Breast epithelium (tissue), 4 donors: ENCODE measurements around the gene SUSD6. TPM values are rescaled to one million over a fixed set of nuclear protein-coding genes. Genes with fewer than 3 reads are reported as not detected.

Experiments used
- DNase-seq, 2 donors: peaks; one replicate each; pipeline ENCODE4 v3.0.0-alpha.2; 2019; ENCODE audit warnings: low spot score in 2 of 2
- H3K27ac ChIP-seq, 2 donors: fragments of 200-600 bp; sonication (generic) in 1 of 2; one replicate each; pipeline ENCODE4 v1.5.1; 2016 to 2019; ENCODE audit warnings: mild to moderate bottlenecking in 1 of 2
- H3K27me3 ChIP-seq, 2 donors: fragments of 200-600 bp; sonication (generic) in 1 of 2; one replicate each; pipeline versions ENCODE4 v1.5.1 to v1.6.0; 2017 to 2019; ENCODE audit warnings: control low read depth in 1 of 2, mild to moderate bottlenecking in 1 of 2
- H3K36me3 ChIP-seq: fragments of 200-600 bp; one replicate; pipeline ENCODE4 v1.5.1; 2019
- H3K4me1 ChIP-seq, 2 donors: fragments of 200-600 bp; sonication (generic); one replicate each; pipeline ENCODE4 v1.5.1; 2016 to 2019; ENCODE audit warnings: control low read depth in 1 of 2
- H3K4me3 ChIP-seq, 3 donors: fragments of 200-600 bp; sonication (generic); 1 replicate in 2 of 3; 2 replicates in 1 of 3; pipeline ENCODE4 v1.5.1; 2016 to 2019; ENCODE audit warnings: mild to moderate bottlenecking in 3 of 3, moderate library complexity in 2 of 3
- H3K9me3 ChIP-seq, 2 donors: fragments of 200-600 bp; sonication (generic) in 1 of 2; one replicate each; pipeline ENCODE4 v1.5.1; 2016 to 2019; ENCODE audit warnings: control low read depth in 1 of 2
- CTCF ChIP-seq, 3 donors: fragments of 450-650 bp; IDR thresholded peaks; one replicate each; pipeline ENCODE4 v1.5.1; 2016 to 2017; ENCODE audit warnings: antibody characterized with exemption in 3 of 3, mild to moderate bottlenecking in 3 of 3, moderate library complexity in 3 of 3
- POLR2A ChIP-seq: fragments of 450-650 bp; IDR thresholded peaks from one replicate; pipeline ENCODE4 v1.6.1; 2016; ENCODE audit warnings: antibody characterized with exemption, mild to moderate bottlenecking, moderate library complexity
- POLR2AphosphoS5 ChIP-seq, 3 donors: sonication (generic); formaldehyde crosslinking; IDR thresholded peaks; one replicate each; pipeline ENCODE4 v1.6.1; 2017; ENCODE audit warnings: antibody characterized with exemption in 3 of 3
- intact Hi-C: fragments of 100-400 bp; cut with DNase I; formaldehyde crosslinking; loops from one replicate; pipeline ENCODE4 v1.15.1; 2023; ENCODE audit warnings: low total_unique reads
- total RNA-seq, 3 donors: library from RNA; depleted of rRNA; stranded (reverse); fragments of >200 nt; gene quantifications; one replicate each; pipeline ENCODE4 v1.1.0, GENCODE V29; 2016

The SUSD6 gene
- total RNA-seq, 3 donors from 2014 or later = 30.2 to 55.9 (median 55.7) TPM

GRCh38 chr14:69693145-69693544, 81.7 kb downstream of the SUSD6 start:
- no peaks in the 10 kb centered on the region for H3K27me3 ChIP-seq
- H3K27ac ChIP-seq = peak overlapping the region; percentile 69 to 83
- TF ChIP-seq CTCF (IDR thresholded peaks at IDR 0.05) = no peak
- TF ChIP-seq POLR2A = no peak
- no peak for TF ChIP-seq POLR2AphosphoS5 (IDR thresholded peaks at IDR 0.05)
- no peaks in the 10 kb centered on the region for H3K9me3 ChIP-seq
- intact Hi-C loops = no loop called here
- no peak overlapping the region for H3K4me3 ChIP-seq
- H3K4me1 ChIP-seq = peaks cover 11 to 29% of the 10 kb centered on the region in 2 donors
- H3K36me3 ChIP-seq = no peaks in the 10 kb centered on the region
- no peak for DNase-seq

- TF ChIP-seq POLR2A (no peak), POLR2AphosphoS5 (IDR thresholded peaks at IDR 0.05) (no peak), CTCF (IDR thresholded peaks at IDR 0.05) (no peak)
- Histone ChIP-seq H3K4me3 (no peak overlapping the region), H3K27me3 (no peaks in the 10 kb centered on the region), H3K4me1 (peaks cover 11 to 34% of the 10 kb centered on the region in 2 donors), H3K9me3 (no peaks in the 10 kb centered on the region), H3K27ac (peak overlapping the region; percentile 69 to 83), H3K36me3 (no peaks in the 10 kb centered on the region)
- intact Hi-C loops = no loop called here
- DNase-seq = no peak
These were observed 82.7 kb downstream of the SUSD6 start for GRCh38 chr14:69693801-69694729.

DNA sequence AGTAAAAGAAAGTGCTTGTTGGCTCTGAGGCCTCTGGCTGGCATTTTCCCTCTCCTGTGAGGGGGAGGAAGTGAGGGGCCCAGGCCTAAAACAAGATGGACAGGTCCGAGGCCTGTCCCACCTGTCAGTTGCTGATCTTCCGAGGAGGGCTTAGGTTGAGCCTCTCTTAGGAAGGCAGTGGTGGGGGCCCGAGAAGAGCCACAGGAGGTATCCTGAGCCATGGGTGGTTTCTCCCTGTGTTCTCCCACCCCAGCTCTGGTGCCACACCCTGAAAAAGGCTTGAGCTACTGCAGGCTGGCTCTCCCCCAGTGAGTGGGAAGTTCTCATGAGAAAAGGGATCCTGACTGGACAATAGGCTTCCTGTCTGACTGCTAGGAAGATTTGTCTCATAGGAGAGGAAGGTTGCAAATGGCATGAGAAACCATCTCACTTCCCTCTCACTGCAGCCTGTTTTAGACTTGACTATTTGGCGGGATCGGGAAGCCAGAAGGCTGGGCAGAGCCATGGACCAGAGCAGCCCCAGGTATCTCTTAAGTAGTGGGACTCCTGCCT, 83.4 kb downstream of the SUSD6 start:
- H3K4me3 ChIP-seq = no peak overlapping the region
- H3K4me1 ChIP-seq = peaks cover 11 to 34% of the 10 kb centered on the region in 2 donors
- TF ChIP-seq POLR2AphosphoS5 (IDR thresholded peaks at IDR 0.05) = no peak
- no peak for TF ChIP-seq POLR2A
- TF ChIP-seq CTCF (IDR thresholded peaks at IDR 0.05) = no peak
- no peaks in the 10 kb centered on the region for H3K9me3 ChIP-seq
- H3K27ac ChIP-seq = peak overlapping the region; percentile 69 to 83
- DNase-seq = no peak
- H3K36me3 ChIP-seq = no peaks in the 10 kb centered on the region
- intact Hi-C loops = no loop called here
- H3K27me3 ChIP-seq = no peaks in the 10 kb centered on the region

- TF ChIP-seq POLR2AphosphoS5 (IDR thresholded peaks at IDR 0.05) (no peak), CTCF (IDR thresholded peaks at IDR 0.05) (no peak), POLR2A (no peak)
- Histone ChIP-seq H3K9me3 (no peaks in the 10 kb centered on the region), H3K4me1 (peaks cover 11 to 34% of the 10 kb centered on the region in 2 donors), H3K27ac (peak overlapping the region; percentile 69 to 83), H3K36me3 (no peaks in the 10 kb centered on the region), H3K4me3 (no peak overlapping the region), H3K27me3 (no peaks in the 10 kb centered on the region)
- DNase-seq = no peak
- intact Hi-C loops = no loop called here
These were observed 84.2 kb downstream of the SUSD6 start for GRCh38 chr14:69695322-69696203.
